GM12891 (cell line): Measurements from ENCODE around the gene PRG2.

Experiments used
- DNase-seq: peaks from one replicate; pipeline ENCODE4 v3.0.0; 2011; ENCODE audit warnings: low spot score; ENCODE audit not compliant: insufficient read length
- FAIRE-seq: peaks from 2 replicates; lab custom pipeline; 2011; peaks lifted over from hg19 to GRCh38; lab: Jason Lieb, UNC
- PAX5 ChIP-seq: IDR thresholded peaks from 2 replicates; pipeline ENCODE4 v1.6.1; 2011; ENCODE audit warnings: low read length, moderate library complexity, mild to moderate bottlenecking; ENCODE audit not compliant: insufficient read depth, severe bottlenecking
- POLR2A ChIP-seq: IDR thresholded peaks from 2 replicates; pipeline ENCODE4 v1.6.1; 2011; ENCODE audit warnings: low read depth, low read length, control low read depth
- POLR2AphosphoS5 ChIP-seq: IDR thresholded peaks from 2 replicates; pipeline ENCODE4 v1.6.1; 2011; ENCODE audit warnings: low read depth, low read length, control low read depth
- POU2F2 ChIP-seq: IDR thresholded peaks from 2 replicates; pipeline ENCODE4 v1.6.1; 2011; ENCODE audit warnings: low read depth, mild to moderate bottlenecking, control low read depth, low read length, moderate library complexity
- SPI1 ChIP-seq: IDR thresholded peaks from 2 replicates; pipeline ENCODE4 v1.6.1; 2011; ENCODE audit warnings: low read depth, low read length, control low read depth
- TAF1 ChIP-seq: IDR thresholded peaks from 2 replicates; pipeline ENCODE4 v1.6.1; 2011; ENCODE audit warnings: low read depth, low read length, control low read depth

Gene PRG2

GRCh38 chr11:57428643-57429042 is 38.2 kb upstream of the PRG2 start:
- FAIRE-seq = no peak
- DNase-seq = no peak
- TF ChIP-seq PAX5 (no peak), SPI1 (no peak), POU2F2 (no peak), TAF1 (no peak), POLR2A (no peak), POLR2AphosphoS5 (no peak)

GRCh38 chr11:57427727-57428082 is 37.3 kb upstream of the PRG2 start:
- DNase-seq = no peak
- TF ChIP-seq SPI1 (no peak), POU2F2 (no peak), TAF1 (no peak), POLR2A (no peak), PAX5 (no peak), POLR2AphosphoS5 (no peak)
- no peak for FAIRE-seq

DNA sequence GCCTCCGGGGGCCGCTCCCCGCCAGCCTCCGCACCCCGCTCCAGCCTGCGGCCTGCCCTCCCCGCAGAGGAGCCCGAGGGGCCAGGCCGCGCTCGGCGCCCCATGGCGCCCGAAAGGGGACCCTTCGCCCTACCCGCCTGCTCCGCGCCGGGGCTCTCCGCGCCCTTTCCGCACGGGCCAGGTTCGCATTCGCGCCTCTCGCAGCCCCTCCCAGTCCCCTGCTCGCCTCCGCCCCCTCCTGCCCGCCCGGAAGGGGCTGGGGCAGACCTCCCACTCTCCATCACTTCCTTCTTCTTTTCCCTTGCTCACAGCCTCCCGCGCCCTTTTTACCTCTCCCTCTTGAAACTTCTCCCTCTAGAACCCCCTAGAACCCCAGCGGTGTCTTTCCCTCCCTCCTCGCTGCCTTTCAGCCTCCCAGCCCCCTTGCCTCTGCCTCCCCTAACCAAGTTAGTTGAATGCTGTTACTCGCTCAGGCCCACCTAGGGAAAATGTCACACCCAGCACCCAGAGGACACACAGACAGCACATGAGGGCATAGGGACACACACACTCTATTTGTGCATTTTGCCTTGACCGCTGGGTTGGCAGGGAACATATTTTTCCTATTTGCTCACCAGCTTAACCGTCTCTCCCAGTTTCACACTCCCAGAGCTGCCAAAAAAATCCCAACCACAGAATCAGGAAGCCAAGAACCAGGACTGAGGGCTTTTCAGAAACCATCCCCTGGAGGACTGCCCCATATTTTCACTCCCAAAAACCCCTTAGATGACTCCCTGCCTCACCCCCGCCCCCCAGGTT is 36.7 kb upstream of the PRG2 start, which contains the start of gene SLC43A3:
Gene SLC43A3, minus strand, starts transcription at position 193 of the 798 bp plus-strand sequence. CDS start 949 bp downstream, outside the sequence.
- TF ChIP-seq POLR2A (peak; percentile 90), SPI1 (peak; percentile 31; the same call in 1 of the 2 replicates), TAF1 (peak; percentile 63), PAX5 (no peak), POLR2AphosphoS5 (peak; percentile 80), POU2F2 (no peak)
- DNase-seq = peak; percentile 58
- peak; percentile 98 for FAIRE-seq

- TF ChIP-seq POLR2A = no peak
- TF ChIP-seq SPI1 = no peak
- TF ChIP-seq POLR2AphosphoS5 = no peak; the same call in 1 of the 2 replicates
- no peak for TF ChIP-seq PAX5
- TF ChIP-seq POU2F2 = no peak
- TF ChIP-seq TAF1 = no peak
- DNase-seq (no peak), FAIRE-seq (no peak)
These were observed 36.0 kb upstream of the PRG2 start for GRCh38 chr11:57426439-57426928.

DNA sequence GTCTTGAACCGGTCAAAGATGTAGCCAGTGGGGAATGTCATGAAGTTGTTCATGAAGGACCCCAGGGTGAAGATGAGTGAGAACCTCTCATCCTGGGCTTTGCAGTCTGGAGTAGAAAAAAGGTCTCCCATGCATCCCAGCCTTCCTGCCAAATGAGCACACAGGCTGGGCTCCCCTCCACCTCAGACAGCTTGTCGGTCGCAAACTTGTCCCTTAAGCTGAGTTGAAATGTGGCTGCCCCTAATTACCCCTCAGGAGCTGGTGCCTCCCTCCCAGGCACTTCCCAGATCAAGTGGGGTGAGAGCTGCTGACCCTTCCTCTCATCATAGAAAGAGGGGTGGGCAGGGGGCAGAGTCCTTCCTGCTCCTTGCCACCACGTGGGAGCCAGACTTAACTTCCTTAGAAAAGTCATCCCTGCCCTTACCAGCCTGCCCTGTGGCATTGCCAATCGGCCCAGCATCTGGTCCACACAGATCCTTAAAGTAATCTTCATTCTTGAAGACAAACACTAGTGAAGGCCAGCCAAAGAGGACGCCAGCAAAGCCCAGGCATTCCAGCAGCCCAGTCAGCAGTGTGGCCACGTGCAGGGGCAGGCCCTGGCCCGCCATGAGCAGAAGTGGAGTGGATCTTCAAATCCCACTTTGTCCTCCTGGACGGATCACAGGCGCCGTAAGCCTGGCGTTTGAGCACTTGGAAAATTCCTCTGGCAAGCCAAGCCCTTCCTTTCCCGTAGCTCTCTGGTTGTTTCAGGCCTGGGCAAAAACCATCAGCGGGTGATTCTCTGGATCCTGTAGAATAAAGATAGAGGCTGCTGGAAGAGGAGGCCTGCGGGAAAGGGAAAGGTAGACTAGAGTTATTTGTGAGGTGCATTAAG is 35.4 kb upstream of the PRG2 start:
- DNase-seq (no peak), FAIRE-seq (no peak)
- TF ChIP-seq POLR2AphosphoS5 (no peak), SPI1 (no peak), TAF1 (no peak), POLR2A (no peak), PAX5 (no peak), POU2F2 (no peak)

DNA sequence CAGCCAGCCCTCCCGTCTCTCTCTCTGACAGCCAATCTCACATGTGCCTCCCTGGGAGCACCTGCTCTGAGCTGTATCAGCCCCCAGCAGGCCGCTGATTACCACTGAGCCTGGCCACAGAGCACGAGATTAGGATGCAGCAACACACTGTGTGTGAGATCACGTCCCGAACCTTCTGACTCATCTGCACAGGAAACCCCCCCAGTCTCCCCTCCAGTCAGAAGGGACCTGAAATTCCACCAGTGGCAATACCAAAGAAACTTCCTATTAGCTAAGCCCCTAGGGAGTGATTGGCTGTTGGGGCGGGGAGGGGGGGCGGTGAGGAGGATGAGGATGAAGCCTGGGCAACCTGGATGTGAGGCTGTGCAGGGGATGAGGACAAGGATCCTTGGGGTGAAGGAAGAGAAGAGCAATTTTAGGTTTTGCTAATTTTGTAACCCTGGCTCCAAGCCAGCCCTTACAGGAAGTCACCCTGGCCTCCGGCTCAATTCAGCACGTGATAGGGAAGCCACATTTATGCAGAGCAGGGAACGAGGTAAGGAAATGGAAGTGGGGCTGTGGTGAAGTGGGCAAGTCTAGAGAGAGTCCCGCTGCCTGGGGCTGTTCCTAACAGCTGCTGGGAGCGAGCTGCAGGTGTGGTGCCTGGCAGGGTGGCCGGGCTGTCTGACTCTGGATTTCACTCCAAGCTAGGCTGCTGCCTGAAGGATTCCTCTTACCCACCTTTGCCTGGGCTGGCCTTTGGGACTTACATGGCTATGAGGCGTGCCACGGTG is 34.5 kb upstream of the PRG2 start:
- DNase-seq (peak; percentile 60), FAIRE-seq (no peak)
- TF ChIP-seq PAX5 = no peak
- TF ChIP-seq TAF1 = peak; percentile 60
- no peak; the same call in none of the 2 replicates for TF ChIP-seq POLR2AphosphoS5
- peak; percentile 62 for TF ChIP-seq SPI1
- TF ChIP-seq POU2F2 = peak; percentile 83
- peak; percentile 79 for TF ChIP-seq POLR2A

DNA sequence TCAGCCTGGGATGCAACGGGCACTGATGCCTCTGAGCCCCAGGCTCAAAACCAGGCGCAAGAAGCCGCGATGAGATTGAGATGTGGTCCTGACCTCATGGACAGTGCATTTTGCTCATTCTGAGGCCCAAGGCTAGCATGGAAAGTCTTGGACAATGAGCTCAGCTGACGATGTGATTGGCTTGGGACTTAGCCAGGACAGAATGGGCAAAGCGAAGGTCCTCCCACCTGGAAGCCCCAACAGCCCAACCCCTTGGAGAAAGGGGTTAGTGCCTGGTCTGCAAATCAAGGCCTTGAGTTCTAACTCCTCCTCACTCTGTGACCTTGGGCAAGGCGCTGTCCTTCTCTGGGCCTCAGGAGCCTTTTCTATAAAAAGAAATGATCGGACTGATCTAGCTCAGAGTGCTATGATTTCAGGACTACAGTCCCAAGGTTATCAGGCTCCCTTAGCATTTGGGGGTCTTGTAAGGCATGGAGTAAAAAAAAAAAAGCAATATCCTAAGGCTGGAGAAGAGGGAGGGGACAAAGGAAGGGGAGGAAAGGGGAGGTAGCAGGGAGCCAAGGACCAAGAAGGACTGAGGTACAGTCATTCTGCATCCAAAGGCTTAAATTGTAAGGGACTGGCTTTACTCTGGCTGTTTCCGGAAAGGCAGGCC is 33.8 kb upstream of the PRG2 start:
- FAIRE-seq (peak; percentile 82), DNase-seq (no peak)
- TF ChIP-seq POLR2AphosphoS5 (no peak; the same call in 1 of the 2 replicates), POU2F2 (no peak), POLR2A (no peak; the same call in 1 of the 2 replicates), TAF1 (no peak), PAX5 (no peak)

DNA sequence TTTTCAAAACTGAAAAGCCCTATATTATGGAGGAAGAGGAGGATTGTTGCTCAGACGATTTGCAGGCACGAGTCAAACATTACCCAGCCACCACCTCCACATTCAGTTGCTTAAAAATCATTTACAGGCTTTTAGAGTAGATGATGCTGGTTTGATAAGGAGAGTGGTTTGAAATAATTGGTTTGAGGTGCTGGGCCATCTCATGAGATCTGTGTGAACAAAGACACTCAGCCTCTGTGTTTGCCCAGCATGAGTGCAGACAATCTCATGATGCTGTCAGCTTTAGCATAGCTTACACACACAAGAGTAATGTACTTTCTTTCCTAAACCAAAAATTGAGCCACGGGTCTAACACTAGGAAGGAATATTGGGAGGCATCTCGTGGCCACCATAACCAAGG is 32.2 kb upstream of the PRG2 start:
- TF ChIP-seq POU2F2 (no peak), SPI1 (no peak), PAX5 (no peak), TAF1 (no peak), POLR2A (peak; percentile 32; the same call in 1 of the 2 replicates), POLR2AphosphoS5 (no peak)
- FAIRE-seq (peak; percentile 71), DNase-seq (no peak)
